GM18508 (cell line): Measurements from ENCODE around the gene MTX1.

Experiments
- ATAC-seq: cut with Tn5 transposase; IDR thresholded peaks from one replicate; pipeline ENCODE4 v1.9.1; 2021; ENCODE audit warnings: moderate number of reproducible peaks; ENCODE audit not compliant: insufficient read depth, unreplicated experiment

Gene MTX1

DNA sequence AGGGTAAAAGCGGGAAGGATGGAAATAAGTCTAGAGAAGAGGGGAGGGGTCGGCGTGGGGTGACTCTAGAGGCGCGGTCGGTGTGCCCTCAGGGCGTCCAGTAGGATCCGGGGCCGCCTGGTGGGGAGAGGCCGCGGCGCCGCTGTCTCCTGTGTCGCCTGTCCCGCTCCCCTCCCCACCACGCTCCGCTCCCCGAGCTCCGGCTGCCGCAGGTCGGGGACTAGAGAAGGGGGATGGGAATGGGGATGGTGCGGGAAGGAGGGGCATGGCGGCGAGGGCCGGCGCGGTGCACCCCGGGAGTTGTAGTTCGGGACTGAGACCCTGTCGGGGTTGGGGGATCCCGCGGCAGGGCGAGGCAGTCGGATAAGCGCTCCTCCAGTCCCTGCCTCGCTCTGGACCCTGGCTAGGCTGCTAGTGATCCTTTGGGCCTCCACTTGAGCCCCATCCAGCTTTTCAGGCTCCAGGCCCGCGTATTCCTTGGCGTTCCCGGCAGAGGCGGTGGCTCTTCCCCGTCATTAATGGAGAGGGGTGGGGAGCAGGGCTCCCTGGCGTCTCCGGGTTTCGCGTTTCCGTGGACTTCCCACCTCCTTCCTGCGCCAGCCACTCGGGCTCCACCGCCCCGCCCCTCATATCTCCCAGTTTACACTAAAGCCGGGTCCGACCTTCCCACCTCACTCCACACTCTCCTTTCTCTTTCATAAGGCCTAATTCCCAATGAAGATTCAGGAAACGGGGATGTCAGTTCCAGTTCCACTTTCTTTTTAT, 46.9 kb downstream of the MTX1 start, which contains the start of gene ENTREP3:
ENTREP3 (minus strand) TSS at position 241 of the 765 bp plus-strand sequence. CDS start 606 bp downstream, outside the sequence.
- no peak for ATAC-seq

- ATAC-seq, result no peak
Measured at GRCh38 chr1:155256058-155256852, 47.8 kb downstream of the MTX1 start.

GRCh38 chr1:155260276-155260675, 51.8 kb downstream of the MTX1 start:
- no peak for ATAC-seq

GRCh38 chr1:155261493-155261851, 53.0 kb downstream of the MTX1 start:
- ATAC-seq, result no peak

DNA sequence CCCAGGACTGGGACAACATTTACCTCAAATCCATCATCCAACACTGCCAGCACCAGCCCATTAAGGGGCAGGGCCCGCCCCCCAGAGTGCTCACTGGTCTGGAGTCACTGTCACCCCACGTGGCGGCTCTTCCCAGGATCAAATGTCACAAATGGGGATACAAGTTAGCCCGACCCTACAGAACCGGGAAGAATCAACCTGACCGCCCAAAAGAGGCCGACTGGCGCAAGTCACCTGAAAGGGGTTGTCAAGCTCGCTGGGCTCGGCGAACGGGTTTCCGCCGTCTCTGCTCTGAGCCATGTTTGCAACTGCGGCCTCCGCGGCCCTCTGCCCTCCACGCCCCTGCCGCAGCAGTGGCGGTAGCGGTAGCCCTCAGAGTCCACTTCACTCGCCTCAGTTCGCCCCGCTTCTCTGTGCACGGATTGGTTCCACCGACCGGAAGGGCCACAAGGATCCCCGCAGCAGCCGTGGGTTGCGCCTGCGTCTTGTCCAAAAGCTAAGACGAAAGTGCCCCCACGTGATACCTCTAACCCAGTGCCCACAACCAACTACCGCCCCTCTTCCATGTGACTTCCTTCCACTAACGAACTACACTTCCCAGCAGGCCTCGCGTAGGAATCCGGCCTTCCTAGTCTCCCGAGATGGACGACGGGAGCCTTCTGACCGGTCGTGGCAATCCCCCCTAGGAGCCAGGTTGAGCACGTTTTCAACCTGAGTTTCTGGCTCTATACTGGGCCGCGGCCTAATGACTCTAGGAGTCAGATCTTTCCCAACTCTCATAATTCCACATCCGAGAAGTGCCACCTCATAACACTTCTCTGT, 53.6 kb downstream of the MTX1 start, which contains the start of gene SCAMP3:
SCAMP3 (minus strand) TSS at position 509 of the 822 bp plus-strand sequence; CDS start at position 300, 209 bp downstream.
- peak; percentile 66 for ATAC-seq

GRCh38 chr1:155263067-155263466, 54.6 kb downstream of the MTX1 start:
- no peak for ATAC-seq
